Left lung (tissue), 10 donors: ENCODE results near the gene STIM1. TPM values are rescaled to one million over a fixed set of nuclear protein-coding genes. Genes with fewer than 3 reads are reported as not detected.

Experiments
- ATAC-seq: fragments of 200-7000 bp; cut with Tn5 transposase; one replicate; pipeline ENCODE4 v1.9.1; 2020; ENCODE audit warnings: moderate library complexity
- DNase-seq, 4 donors: peaks; one replicate each; pipeline ENCODE4 v3.0.0-alpha.2; 2013 to 2020
- H3K27ac ChIP-seq, 2 donors: fragments of 200-600 bp; sonication (generic) in 1 of 2; one replicate each; pipeline versions ENCODE4 v1.5.0 to v1.8.0; 2020 to 2021
- H3K27me3 ChIP-seq, 2 donors: fragments of 200-600 bp; sonication (generic) in 1 of 2; one replicate each; pipeline versions ENCODE4 v1.5.0 to v1.8.0; 2020 to 2021
- H3K36me3 ChIP-seq, 2 donors: fragments of 200-600 bp; sonication (generic) in 1 of 2; one replicate each; pipeline versions ENCODE4 v1.5.0 to v1.8.0; 2020 to 2021
- H3K4me1 ChIP-seq, 2 donors: fragments of 200-600 bp; one replicate each; pipeline ENCODE4 v1.8.0; 2021
- H3K4me3 ChIP-seq, 2 donors: fragments of 200-600 bp; sonication (generic) in 1 of 2; one replicate each; pipeline versions ENCODE4 v1.5.0 to v1.8.0; 2020 to 2021; ENCODE audit warnings: mild to moderate bottlenecking in 1 of 2
- H3K9me3 ChIP-seq, 2 donors: fragments of 200-600 bp; sonication (generic) in 1 of 2; one replicate each; pipeline versions ENCODE4 v1.5.0 to v1.8.0; 2020 to 2021
- intact Hi-C, 2 donors: fragments of 100-400 bp; cut with DNase I; formaldehyde crosslinking; loops; one replicate each; pipeline versions ENCODE4 v1.11.2 to v1.14.2; 2022
- polyA plus RNA-seq, 6 donors: library from polyadenylated mRNA; unstranded; fragments of 120-200 nt; gene quantifications; one replicate each; pipeline ENCODE4 v1.2.1, GENCODE V29; 2013; ENCODE audit not compliant: insufficient read length in 6 of 6
- total RNA-seq, 2 donors: library from RNA; stranded (reverse); fragmentation: NEBNext Ultra II Directional; extraction: Animal tissue kit (Norgen Biotek cat#: 25700); gene quantifications; one replicate each; pipeline ENCODE4 v1.2.1, GENCODE V29; 2021
- TF ChIP-seq, protein P1 (sequence below), 2 donors: fragments of 200-600 bp; sonication (generic) in 1 of 2; IDR thresholded peaks; one replicate each; pipeline versions ENCODE4 v1.5.0 to v1.8.0; 2021; ENCODE audit warnings: antibody characterized with exemption in 2 of 2
- donor health status: DM: no; HTN: yes; CAD: no.
- donor health status: DM: no; HTN: no; CAD: no.

Gene STIM1
- total and polyA plus RNA-seq, 8 donors = 38.9 to 56.0 (median 49.8) TPM

DNA sequence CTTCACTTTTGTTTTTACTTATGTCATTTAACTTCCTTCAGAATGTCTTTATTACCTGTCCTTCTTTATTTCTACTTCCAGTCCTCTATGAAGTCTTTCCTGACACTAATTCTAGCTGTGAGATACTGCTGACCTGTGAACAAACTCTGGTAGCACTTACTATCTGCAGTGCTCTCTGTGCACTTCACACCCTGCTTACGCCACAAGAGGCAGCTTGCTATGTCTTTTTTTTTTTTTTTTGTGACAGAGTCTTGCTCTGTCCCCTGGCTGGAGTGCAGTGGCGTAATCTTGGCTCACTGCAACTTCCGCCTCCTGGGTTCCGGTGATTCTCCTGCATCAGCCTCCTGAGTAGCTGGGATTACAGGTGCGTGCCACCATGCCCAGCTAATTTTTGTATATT is 10.7 kb downstream of the STIM1 start:
- intact Hi-C loops = no loop called here
- H3K27ac ChIP-seq = peak overlapping the region; percentile 66 to 80
- TF ChIP-seq, protein P1, sequence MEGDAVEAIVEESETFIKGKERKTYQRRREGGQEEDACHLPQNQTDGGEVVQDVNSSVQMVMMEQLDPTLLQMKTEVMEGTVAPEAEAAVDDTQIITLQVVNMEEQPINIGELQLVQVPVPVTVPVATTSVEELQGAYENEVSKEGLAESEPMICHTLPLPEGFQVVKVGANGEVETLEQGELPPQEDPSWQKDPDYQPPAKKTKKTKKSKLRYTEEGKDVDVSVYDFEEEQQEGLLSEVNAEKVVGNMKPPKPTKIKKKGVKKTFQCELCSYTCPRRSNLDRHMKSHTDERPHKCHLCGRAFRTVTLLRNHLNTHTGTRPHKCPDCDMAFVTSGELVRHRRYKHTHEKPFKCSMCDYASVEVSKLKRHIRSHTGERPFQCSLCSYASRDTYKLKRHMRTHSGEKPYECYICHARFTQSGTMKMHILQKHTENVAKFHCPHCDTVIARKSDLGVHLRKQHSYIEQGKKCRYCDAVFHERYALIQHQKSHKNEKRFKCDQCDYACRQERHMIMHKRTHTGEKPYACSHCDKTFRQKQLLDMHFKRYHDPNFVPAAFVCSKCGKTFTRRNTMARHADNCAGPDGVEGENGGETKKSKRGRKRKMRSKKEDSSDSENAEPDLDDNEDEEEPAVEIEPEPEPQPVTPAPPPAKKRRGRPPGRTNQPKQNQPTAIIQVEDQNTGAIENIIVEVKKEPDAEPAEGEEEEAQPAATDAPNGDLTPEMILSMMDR (IDR thresholded peaks at IDR 0.05) = no peak
- DNase-seq (peak in 3 of 4 donors; percentile 16 to 84 (median 69)), ATAC-seq (peak; percentile 85)
- H3K4me3 ChIP-seq = no peak overlapping the region
- no peaks in the 10 kb centered on the region for H3K9me3 ChIP-seq
- H3K36me3 ChIP-seq = no peaks in the 10 kb centered on the region
- no peaks in the 10 kb centered on the region for H3K27me3 ChIP-seq
- peaks cover 12 to 56% of the 10 kb centered on the region in 2 donors for H3K4me1 ChIP-seq

- H3K27me3 ChIP-seq = no peaks in the 10 kb centered on the region
- no peaks in the 10 kb centered on the region for H3K36me3 ChIP-seq
- H3K9me3 ChIP-seq = no peaks in the 10 kb centered on the region
- TF ChIP-seq, protein P1 (IDR thresholded peaks at IDR 0.05) = no peak
- H3K4me3 ChIP-seq = no peak overlapping the region
- ATAC-seq = no peak
- DNase-seq = no peak
- intact Hi-C loops = no loop called here
- peaks cover 12 to 56% of the 10 kb centered on the region in 2 donors for H3K4me1 ChIP-seq
- peak overlapping the region; percentile 2 to 80 for H3K27ac ChIP-seq
Observed at GRCh38 chr11:3866836-3867208, 11.4 kb downstream of the STIM1 start.

- intact Hi-C loops = no loop called here
- Histone ChIP-seq H3K9me3 (no peaks in the 10 kb centered on the region), H3K27me3 (no peaks in the 10 kb centered on the region), H3K4me3 (no peak overlapping the region), H3K27ac (peak overlapping the region; percentile 2 to 28), H3K36me3 (no peaks in the 10 kb centered on the region), H3K4me1 (peaks cover 12 to 55% of the 10 kb centered on the region in 2 donors)
- TF ChIP-seq, protein P1 (IDR thresholded peaks at IDR 0.05) = no peak
- DNase-seq = peak in 1 of 4 donors; percentile 41
- peak; percentile 63 for ATAC-seq
Observed at GRCh38 chr11:3867209-3868091, 12.0 kb downstream of the STIM1 start.

- H3K27me3 ChIP-seq = no peaks in the 10 kb centered on the region
- no peaks in the 10 kb centered on the region for H3K36me3 ChIP-seq
- peaks cover 0 to 33% of the 10 kb centered on the region in 2 donors for H3K4me1 ChIP-seq
- no peak overlapping the region for H3K4me3 ChIP-seq
- TF ChIP-seq, protein P1 (IDR thresholded peaks at IDR 0.05) = no peak
- no peak overlapping the region for H3K27ac ChIP-seq
- no peak for DNase-seq
- no peaks in the 10 kb centered on the region for H3K9me3 ChIP-seq
- intact Hi-C loops = no loop called here
- no peak for ATAC-seq
Observed at GRCh38 chr11:3873712-3874349, 18.4 kb downstream of the STIM1 start.

GRCh38 chr11:3876613-3877012 is 21.1 kb downstream of the STIM1 start:
- Histone ChIP-seq H3K9me3 (no peaks in the 10 kb centered on the region), H3K27ac (no peak overlapping the region), H3K36me3 (no peaks in the 10 kb centered on the region), H3K4me1 (peaks cover 9 to 53% of the 10 kb centered on the region in 2 donors), H3K4me3 (no peak overlapping the region), H3K27me3 (no peaks in the 10 kb centered on the region)
- no peak for DNase-seq
- intact Hi-C loops = no loop called here
- TF ChIP-seq, protein P1 (IDR thresholded peaks at IDR 0.05) = no peak
- no peak for ATAC-seq
